Activated CD4-positive, CD25-positive, alpha-beta regulatory T cell (primary cell): ENCODE data around the gene MMP23B.
"Not testable (repeated sequence)": the region's sequence is repeated elsewhere in the genome, so short reads cannot be mapped to it uniquely, and the experiment has no call there.

Source experiments
- DNase-seq, 4 experiments: peaks; one replicate each; lab custom pipeline; 2025; lab: John Stamatoyannopoulos, UW

The MMP23B gene

DNA sequence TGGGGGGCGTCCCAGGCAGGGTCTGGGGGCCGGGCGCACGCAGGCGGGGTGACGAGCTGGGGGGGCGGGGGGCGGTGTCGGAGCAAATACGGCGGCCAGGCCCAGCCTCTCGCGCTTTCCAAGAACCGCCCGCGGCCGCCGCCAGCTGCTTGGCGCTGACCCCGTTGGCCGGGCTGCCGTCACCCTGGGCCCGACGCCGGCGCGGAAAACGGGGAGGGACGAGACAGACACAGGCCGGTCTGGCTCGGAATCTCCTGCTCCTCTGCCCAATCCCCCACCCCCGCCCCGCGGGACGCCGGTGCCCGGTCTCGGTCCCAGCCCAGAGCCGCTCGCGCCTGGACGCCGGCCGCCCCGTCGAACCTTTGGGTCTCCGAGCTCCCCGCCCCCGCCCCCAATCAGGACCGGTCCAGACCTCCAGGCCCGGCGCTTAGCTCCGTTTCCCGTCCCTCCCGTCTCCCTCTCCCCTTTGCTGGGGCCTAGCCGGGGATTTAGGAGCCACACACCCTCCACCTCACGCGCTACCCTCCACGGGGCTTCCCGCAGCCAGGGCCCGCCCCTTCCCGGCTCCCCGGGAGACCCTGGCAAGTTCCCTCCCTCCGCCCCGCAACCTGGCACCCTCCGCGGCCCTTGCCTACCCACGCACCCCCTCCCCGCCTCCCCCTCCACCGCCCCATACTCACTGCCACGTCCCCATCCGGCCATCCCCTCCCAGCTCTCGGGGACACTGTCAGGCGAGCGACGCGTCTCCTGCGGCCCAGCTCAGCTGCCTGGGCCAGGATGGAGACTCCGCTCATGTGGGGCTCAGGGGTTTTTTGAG, 800 bp upstream of the MMP23B start:
- no peak for DNase-seq

DNA sequence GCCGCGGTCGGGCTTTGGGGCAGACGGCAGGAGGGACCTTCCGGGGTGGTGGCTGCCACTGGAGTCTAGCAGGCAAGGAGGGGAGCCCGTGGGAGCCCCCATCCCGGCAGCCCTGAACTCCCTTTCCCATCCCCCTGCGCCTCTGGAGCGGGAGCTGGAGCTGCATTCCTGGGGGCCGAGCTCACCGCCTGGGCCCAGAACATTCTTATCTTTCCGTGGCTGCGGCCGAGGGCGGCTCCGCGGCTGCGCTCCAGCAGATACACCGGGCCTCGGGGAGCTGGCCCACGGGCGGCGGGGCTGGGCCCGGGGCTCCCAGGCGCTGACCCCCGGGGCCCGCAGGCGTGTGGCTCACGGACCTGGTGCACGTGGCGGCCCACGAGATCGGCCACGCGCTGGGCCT, 1.4 kb downstream of the MMP23B start:
- not testable (repeated sequence) for DNase-seq

DNA sequence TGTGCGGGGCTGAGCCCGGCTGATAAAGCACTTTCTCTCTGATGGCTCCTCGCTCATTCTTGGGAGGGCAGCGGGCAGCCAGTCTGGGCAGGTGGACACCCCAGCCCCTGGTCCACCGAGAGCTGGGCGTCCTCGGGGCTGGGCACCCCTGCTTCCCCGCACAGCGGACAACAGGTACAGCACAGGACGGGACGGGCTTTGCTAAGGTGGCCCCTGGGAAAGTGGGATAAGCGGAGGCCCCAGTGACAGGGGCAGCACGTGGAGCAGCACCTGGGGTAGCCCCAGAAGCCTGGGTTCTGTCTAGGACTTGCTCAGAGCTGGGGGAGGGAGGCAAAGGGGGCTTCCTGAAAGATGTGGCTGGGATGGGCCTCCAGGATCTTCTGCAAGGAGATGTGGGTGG, 2.6 kb downstream of the MMP23B start:
- DNase-seq: not testable (repeated sequence)

DNA sequence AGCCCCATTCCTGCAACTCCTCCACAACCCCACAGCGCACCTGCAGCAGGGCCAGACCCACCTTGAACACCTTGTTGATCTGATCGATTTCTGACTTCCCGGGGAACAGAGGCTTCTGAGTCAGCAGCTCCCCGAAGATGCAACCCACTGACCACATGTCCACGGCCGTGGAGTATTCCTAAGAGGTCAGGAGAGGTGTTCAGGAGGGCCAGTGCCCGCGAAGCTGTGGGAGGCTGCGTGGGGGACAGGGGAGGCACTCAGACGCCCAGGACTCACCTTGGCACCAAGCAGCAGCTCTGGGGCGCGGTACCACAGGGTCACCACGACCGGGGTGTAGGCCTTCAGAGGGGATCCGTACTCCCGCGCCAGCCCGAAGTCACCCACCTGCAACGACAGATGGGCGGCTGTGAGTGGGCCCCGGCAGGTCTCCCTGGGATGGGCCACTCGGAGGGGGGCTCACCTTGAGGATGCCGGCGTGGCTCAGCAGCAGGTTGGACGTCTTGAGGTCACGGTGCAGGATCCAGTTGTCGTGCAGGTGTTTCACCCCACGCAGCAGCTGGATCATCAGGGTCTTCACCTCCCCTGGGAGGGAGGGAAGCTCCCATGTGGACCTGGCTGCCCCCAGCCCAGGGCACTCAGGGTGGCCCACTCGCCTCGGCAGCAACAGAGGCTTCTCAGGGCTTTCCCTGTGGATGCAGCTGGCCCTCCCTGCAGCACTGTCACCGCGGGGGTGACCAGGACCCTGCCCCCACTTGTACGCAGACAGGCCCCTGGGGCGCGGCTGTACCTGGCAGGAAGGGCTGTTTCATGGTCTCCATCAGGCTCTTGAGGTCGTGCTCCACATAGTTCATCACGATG, 4.9 kb downstream of the MMP23B start:
- not testable (repeated sequence) for DNase-seq

DNA sequence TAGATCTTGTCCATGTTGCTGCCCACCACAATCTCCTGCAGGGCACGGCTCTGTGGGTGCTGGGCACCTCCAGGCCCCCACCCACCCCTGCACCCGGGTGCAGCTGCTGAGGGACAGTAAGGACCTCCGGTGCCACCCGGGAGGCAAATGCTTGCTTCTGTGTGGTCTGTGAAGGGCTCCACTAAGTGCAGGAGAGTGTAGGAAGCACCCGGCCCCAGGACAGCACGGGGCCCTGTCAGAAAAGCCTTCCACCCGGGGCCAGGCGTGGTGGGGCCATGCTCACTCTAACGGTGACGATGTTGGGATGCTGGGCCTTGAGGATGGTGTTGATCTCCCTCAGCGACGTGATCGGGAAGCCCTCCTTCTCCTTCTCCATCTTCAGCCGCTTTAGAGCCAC, 5.5 kb downstream of the MMP23B start:
- DNase-seq: not testable (repeated sequence)

DNA sequence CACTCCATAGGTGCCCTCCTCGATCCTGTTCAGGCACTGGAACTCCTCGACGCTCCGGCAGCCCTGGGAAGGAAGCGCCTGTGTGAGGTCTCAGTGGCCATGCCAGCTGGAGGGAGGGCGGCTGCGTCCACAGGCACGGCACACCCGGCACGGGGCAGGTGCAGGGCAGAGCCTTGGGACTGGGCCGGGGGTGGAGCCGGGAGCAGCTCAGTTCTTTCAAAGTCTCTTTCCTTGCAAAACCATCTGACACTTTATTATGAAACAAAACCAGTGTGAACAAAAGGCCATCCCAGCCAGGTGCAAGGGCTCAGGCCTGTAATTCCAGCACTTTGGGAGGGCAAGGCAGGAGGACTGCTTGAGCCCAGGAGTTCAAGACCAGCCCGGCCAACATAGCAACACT, 6.6 kb downstream of the MMP23B start:
- DNase-seq: not testable (repeated sequence)

DNA sequence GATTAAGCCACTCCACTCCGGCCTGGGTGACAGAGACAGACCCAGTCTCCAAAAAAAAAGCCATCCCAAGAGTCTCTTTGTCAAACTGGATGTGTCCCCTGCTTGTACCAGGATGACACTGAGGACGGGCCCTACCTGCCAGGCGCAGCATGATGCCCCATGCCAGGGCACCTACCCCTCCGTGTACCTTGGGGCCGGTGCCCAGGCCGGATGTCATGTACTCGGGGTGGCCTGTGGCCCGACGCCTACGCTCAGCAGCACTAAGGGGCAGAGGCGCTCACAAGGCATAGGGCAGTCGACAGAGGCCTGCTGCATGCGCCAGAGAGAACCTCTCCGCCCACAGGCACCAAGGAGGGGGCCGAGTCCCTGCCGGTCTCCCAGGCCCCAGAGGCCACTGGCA, 7.4 kb downstream of the MMP23B start:
- not testable (repeated sequence) for DNase-seq

DNA sequence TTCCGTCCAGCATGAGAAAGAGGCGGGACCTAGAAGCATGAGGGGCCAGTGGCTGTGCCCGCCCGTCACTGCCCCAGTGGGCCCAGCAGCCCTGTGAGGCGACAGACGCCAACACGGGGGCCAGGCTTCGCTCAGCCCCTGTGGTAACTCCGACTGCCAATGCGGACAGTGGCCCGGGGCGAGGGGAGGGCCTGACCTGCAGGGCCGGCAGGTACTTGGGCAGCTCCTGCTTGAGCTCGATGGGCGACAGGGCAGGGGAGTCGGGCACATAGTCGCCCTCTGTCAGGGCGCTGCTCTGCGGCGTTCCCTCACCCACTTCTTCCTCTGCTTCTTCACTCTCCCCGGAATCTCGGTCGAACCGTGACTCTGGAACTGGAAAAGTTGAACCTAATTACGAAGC, 8.1 kb downstream of the MMP23B start:
- not testable (repeated sequence) for DNase-seq

DNA sequence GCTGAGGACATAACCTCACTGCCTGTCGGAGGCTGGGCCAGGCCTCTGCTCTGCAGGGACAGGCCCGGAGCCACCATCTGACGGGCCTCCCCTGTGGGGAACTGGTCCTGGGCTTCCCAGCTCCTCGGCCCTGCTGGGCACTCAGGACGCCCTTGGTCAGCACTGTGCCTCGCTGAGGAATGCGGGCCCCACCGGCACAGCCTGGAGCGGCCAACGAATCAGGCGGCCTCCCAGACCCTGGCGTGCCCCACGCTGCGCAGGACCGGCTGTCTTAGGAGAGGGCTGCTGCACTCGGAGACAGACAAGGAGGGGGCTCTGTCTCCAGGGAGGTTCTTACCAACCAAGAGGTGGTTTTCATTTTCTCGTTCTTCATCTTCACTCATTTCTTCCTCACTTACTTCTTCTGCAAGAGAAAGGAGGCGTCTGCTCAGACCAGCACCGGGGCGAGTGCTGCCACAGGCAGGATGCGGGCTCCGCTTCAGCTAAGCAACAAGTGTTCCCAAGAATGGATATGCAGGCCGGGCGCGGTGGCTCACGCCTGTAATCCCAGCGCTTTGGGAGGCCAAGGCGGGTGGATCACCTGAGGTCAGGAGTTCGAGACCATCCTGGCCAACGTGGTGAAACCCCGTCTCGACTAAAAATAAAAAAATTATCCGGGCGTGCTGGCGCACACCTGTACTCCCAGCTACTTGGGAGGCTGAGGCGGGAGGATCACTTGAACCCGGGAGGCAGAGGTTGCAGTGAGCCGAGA, 8.9 kb downstream of the MMP23B start:
- not testable (repeated sequence) for DNase-seq

DNA sequence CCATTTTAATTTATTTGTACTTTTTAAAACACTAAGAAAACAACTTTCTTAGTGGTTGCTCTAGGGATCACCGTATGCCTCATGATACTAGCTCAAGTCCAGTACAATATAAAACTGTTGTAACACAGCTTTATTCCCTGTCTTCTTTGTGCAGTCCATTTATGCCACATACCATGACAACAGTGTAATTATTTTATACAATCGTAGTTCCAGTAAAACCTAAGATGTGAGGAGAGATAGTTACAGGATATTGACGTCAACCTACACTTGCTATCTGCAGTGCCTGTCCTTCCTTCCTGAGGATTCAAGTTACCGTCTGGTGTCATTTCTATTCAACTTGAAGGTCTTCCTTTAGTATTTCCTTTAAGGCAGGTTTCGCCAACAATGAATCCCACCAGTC, 14.4 kb downstream of the MMP23B start:
- DNase-seq: not testable (repeated sequence)

DNA sequence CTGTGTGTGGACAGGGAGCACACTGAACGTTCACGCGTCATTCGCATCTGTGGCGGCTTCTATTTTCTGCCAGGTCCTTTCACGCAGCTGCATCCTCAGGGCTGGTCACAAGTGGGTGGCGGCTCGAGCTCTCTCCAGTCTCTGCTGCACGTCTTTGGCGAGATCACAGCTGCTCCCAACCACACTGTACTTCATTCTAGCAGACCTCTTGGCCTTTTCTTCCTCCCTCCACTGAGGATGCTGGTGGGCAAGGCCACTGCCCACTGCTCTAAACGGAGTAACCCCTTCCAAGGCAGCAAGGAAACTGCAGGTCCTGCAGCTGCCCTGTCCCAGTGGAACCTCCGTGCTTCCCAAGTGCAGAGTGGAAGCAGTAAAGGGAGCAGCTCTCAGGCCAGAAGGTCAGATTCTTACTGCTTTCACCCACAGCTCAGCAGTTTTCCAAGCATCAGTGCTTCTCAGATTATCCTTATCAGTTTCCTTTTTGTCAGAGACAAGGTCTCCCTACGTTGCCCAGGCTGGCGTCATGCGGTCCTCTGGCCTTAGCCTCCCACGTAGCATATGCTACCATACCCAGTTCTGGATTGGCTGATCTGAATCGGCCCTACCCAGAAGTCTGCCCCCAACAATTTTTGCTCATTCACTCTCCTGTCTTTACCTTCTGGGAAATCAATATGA, 15.7 kb downstream of the MMP23B start:
- DNase-seq: not testable (repeated sequence)

DNA sequence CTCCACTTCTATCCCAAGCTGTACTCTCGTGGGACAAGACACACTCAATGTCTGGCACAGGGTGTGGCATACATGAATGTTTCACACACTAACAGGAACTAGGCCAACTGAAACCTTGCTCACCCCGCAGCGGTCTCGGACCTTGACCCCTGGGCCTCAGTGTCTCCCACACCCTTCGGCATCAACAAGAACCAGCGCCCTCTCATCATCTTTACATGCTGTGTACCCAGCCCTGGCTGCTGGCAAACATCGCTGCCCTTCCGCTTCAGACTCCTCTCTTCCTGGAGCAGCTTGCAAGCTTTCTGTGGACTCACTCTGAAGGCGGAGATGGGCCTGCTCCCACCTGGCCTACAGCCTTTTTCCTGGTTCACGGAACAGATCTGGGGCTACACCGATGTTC, 16.3 kb downstream of the MMP23B start:
- not testable (repeated sequence) for DNase-seq

DNA sequence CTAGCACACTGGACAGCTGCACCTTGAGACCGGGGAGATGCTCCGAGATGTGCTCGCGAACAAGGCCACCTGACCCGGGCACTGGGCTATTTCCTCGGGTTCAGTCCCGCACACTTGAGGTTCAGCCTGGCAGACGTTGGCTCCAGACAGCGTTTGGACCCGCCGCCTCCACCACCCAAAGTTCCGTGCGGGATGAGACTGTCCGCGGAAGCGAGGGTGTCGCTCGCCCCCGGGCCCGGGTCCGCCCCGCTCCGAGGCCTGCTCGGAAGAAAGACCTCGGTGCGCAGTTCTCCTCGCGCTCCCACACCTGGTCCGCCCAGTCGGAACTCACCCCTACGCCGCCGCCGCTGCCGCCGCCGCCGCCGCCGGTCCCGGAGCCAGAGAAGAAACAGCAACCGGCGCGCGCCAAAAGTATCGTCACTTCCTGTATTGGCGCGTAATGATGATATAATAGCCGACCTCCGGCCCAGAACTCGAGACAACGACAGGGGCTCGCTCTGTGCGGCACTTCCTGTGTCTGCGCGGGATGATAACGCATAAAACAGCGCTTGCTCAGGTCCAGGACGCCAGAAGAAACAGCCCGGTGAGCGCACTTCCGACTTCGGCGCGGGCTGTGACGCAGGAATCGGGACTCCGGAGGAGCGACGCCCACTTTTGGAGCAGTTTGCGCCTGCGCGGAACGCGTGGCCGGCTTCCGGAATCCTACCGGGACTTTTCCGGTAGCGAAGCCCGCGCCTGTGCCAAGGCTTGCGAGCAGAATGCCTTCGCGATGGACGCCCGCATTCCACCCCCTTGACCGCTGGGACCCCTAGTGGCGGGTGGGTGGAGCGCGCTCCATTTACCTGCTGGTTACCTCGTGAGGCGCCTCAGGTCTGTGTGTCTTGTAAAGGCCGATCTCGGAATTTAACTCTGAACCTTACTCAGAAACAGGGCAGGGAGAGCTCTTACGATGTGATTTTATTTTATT, 26.9 kb downstream of the MMP23B start, which contains the start of gene CDK11B:
TSS of gene CDK11B (minus strand) at position 422 of the 967 bp plus-strand sequence. CDS start 1,519 bp downstream, outside the sequence.
- DNase-seq: peak; percentile 97 to 99 (median 98)

DNA sequence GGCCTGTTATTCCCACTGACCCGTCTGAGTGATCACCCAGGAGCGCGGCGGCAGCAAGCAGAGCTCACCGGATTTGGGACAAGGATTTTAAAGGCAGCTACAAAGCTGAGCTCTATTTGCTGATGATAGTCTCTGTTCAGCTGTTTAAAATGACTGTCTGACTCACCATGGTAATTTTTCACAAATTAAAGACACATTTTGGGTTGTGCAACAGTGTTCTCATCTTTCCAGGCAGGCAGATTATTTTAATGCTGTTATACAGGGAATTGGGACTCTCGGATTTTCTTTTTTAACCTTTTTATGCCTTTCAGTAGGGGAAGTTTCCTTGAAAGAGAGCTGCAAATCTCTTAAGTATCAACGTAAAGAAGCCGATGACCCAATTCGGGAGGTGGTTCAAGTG, 30.4 kb downstream of the MMP23B start:
- DNase-seq: not testable (repeated sequence)

DNA sequence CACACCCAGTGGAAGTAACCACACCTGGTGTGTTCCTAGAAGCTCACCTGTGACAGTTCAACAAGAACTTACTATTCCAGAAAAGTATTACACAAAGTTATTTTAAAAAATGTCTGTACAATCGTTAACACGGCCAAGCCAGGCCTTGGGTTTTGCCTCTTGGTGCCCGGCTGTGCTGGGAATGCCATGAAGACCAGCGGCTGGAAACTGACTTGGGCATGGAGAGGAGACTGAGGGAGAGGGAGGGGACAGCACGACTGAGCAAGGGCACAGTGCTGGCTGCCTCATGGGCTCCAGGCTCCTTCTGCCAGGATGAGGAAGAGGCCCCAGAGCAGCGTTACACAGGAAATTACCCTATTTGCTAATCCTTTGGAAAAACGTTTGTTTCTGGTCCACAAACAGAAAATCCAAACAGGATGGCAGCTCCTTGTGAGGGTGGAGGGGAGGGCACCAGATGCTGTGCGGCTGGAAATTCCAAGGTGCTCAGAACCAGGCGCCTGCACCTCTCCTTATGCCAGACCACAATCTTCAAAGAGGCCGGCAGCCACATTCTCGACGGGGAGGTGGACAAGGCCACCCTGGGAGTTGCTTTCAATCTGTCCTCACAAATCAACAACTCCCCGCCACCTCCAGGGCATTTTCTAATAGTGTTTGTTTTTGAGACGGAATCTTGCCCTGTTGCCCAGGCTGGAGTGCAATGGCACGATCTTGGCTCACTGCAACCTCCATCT, 31.0 kb downstream of the MMP23B start:
- not testable (repeated sequence) for DNase-seq

DNA sequence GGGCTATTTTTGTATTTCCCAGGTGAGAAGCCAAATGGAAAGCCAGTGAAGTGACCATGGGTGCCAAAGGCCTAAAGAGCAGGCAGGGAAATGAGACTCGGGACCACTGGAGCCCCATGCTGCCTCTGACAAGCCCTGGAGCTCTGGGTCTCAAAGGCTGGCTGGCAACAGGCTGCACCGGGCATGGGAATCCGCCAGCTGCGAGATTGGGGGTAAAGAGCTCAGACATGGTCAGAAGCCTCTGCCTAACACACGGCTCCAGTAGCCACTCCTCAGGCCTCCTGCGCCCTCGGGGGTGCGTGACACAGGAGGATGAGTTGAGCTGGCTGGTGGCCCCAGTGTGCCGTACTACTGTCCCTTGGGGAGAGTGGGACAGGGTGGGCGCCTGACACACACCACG, 32.3 kb downstream of the MMP23B start:
- not testable (repeated sequence) for DNase-seq

DNA sequence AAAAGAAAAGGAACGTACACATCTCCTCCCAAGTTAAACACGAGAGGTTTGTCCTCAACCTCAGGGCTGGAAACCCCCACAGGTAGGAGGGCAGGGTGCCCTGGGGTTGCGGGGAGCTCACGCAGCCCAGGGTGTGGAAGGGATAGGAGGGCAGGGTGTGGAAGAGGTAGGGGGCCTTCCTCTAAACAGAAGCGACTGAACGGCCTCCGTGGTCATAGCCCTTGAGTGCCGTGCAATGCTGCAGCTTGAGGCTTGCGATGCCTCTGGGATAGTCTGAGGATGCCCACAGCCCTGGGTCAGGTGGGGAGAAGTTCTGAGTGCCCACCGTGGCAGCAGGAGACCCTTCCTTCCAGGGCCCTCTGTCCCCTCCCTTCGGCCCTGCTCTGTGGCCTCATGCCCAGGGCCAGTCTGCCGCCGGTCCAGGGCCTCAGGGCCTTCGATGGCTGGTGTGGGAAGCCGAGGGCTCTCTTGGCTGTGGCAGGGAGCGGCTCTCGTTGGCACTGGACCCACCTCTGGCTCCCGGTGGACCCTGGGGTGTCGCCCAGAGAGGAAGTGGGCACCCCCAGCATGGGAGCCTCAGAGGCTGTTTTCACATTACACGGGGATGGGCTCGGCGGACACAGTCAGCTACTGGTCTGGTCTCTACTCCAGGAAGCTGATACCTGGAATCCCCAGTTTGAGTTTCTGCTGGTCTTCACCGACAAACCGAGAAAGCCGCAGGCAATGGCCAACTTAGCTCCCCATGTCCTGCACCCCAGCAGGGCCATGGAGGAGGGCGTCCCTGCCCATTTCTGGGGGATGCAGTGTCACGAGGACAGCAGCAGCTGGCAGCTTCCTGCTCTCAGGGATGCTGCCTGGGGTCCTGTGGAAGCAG, 33.2 kb downstream of the MMP23B start:
- no peak for DNase-seq

DNA sequence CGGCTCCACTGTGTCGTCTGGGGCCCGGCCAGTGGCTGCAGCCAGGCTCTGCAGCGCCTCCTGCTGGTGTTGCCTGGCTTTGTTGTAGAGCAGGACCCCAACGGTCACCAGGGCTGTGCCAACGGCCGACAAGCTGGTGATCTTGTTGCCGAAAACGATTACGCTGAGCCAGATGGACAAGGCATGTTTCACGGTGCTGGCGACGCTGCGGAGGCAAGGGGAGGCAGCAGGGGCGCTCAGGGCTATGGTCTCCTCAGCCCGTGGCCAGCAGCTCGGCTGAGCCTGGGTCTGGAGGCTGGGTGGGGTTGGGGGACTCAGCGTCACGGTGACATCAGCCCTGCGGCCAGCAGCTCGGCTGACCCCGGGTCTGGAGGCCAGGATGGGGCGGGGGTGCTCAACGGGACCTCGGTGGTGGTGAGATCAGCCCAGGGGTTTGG, 33.9 kb downstream of the MMP23B start:
- DNase-seq: peak in 1 of 4 experiments; percentile 18

DNA sequence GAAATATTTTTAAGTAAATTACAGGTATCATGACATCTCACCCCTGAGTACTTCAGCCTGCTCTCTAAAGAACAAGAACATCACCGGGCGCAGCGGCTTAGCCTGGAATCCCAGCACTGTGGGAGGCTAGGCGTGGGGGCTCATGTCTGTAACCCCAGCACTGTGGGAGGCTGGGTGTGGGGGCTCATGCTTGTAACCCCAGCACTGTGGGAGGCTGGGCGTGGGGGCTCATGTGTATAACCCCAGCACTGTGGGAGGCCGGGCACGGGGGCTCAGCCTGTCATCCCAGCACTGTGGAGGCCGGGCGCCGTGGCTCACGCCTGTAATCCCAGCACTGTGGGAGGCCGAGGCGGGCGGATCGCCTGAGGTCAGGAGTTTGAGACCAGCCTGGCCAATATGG, 34.6 kb downstream of the MMP23B start:
- DNase-seq: no peak
